K562 (cell line): ENCODE measurements around the gene MAGIX. TPM values are rescaled to one million over a fixed set of nuclear protein-coding genes. Genes with fewer than 3 reads are reported as not detected.
A peak's percentile ranks its signal among the peaks of the same experiment; 100 is the strongest.

Experiments used
- ARID1B ChIP-seq: fragments of 450-650 bp; IDR thresholded peaks from 2 replicates; pipeline ENCODE4 v1.6.1; 2016; ENCODE audit warnings: antibody characterized with exemption, mild to moderate bottlenecking, inconsistent platforms
- ARNT ChIP-seq, 2 experiments: fragments of 450-650 bp; IDR thresholded peaks; 2 replicates each; pipeline ENCODE4 v1.6.1; 2016; ENCODE audit warnings: mild to moderate bottlenecking in 1 of 2
- ATF7 ChIP-seq: fragments of 450-650 bp; IDR thresholded peaks from 2 replicates; pipeline ENCODE4 v1.7.1; 2014; ENCODE audit warnings: mild to moderate bottlenecking, moderate library complexity
- FOXM1 ChIP-seq, 2 experiments: fragments of 450-650 bp in 1 of 2; sonication (generic) in 1 of 2; formaldehyde crosslinking in 1 of 2; IDR thresholded peaks; 2 replicates each; pipeline versions ENCODE4 v1.6.1 to v1.9.0; 2017 to 2022; ENCODE audit warnings: low read depth in 2 of 2, mild to moderate bottlenecking in 2 of 2, missing genetic modification reagents in 1 of 2, moderate library complexity in 1 of 2
- IRF2 ChIP-seq: sonication (generic); formaldehyde crosslinking; IDR thresholded peaks from 2 replicates; pipeline ENCODE4 v1.8.1; 2022; ENCODE audit warnings: mild to moderate bottlenecking, missing genetic modification reagents
- NFIX ChIP-seq: fragments of 250-450 bp; sonication (Bioruptor Pico); IDR thresholded peaks from 2 replicates; pipeline ENCODE4 v1.4.0; 2020; ENCODE audit warnings: low read depth, mild to moderate bottlenecking, moderate library complexity
- PATZ1 ChIP-seq: fragments of 250-450 bp; sonication (Bioruptor Pico); IDR thresholded peaks from 2 replicates; pipeline ENCODE4 v1.5.0; 2020; ENCODE audit warnings: mild to moderate bottlenecking, borderline replicate concordance
- SOX6 ChIP-seq: fragments of 450-650 bp; IDR thresholded peaks from 2 replicates; pipeline ENCODE4 v1.6.1; 2014; ENCODE audit warnings: mild to moderate bottlenecking
- TEAD1 ChIP-seq, 2 experiments: fragments of 450-650 bp in 1 of 2; sonication (generic) in 1 of 2; formaldehyde crosslinking; IDR thresholded peaks; 2 replicates each; pipeline versions ENCODE4 v1.4.0 to v1.8.0; 2020 to 2022; ENCODE audit warnings: mild to moderate bottlenecking in 2 of 2, missing genetic modification reagents in 1 of 2
- ZHX1 ChIP-seq: fragments of 150-350 bp; conservative IDR thresholded peaks from 2 replicates; pipeline ENCODE4 v1.6.1; 2014; ENCODE audit warnings: low read length
- polyA plus RNA-seq, 8 experiments: library from polyadenylated mRNA; depleted of rRNA in 4 of 8; stranded (reverse) in 5 of 8; unstranded in 3 of 8; fragments of >200 nt; fragmentation: Nextera tagmentation in 2 of 8; fragmentation: Illumina TruSeq in 1 of 8; extraction: Ambion mirVana in 2 of 8; extraction: Trizol in 1 of 8; gene quantifications; 2 replicates each; pipeline versions ENCODE4 v1.2.1 to v1.2.3, GENCODE V29; 2011 to 2014; ENCODE audit warnings: inconsistent platforms in 1 of 8, missing spikeins in 1 of 8
- total RNA-seq, 7 experiments: library from RNA; depleted of rRNA in 6 of 7; stranded (reverse); fragments of >200 nt in 6 of 7; fragmentation: Illumina TruSeq in 2 of 7; extraction: Trizol in 2 of 7; gene quantifications; 2 replicates each; pipeline versions ENCODE4 v1.2.1 to v1.2.3, GENCODE V29; 2011 to 2021; ENCODE audit warnings: low replicate concordance in 1 of 7
- TF ChIP-seq, protein P1 (sequence below): sonication (generic); formaldehyde crosslinking; IDR thresholded peaks from 2 replicates; pipeline ENCODE4 v1.8.0; 2022; ENCODE audit warnings: mild to moderate bottlenecking, missing genetic modification reagents, borderline replicate concordance

Gene MAGIX
- total and polyA plus RNA-seq, 9 of the 15 experiments (the other 6 are each of a cell fraction or from before 2014, with no cell fraction given) = 0.08 to 3.5 (median 0.47) TPM

DNA sequence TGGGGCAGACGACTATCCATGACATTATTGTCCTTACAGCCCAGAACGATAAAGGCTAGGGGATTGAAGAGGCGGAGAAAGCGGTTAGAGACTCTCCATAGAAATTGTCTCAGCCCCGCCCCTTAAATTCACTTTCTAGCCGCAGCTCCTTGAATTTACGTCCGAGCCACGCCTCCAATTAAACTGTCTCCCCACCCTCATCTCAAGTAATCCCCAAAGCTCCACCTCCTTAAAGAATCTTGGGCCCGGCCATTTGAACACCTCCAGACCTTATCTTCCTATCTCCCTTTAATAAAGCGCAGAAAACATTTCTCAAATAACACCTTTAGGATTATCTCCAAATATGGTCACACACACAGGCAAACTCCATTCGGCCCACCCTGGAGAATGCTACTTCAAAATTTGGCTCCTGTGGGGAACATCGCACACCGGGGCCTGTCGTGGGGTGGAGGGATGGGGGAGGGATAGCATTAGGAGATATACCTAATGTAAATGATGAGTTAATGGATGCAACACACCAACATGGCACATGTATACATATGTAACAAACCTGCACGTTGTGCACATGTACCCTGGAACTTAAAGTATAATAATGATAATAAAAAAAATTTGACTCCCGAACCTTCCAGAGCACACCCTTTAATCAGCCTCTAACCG lies 7.2 kb upstream of the MAGIX start (continued):
- no peak for TF ChIP-seq ZHX1
- TF ChIP-seq ATF7 = peak; percentile 52
- 0 out of 4 replicates have a peak, but pooled peaks of 1 of the 2 experiments have one; percentile 21 for TF ChIP-seq ARNT (IDR thresholded peaks at IDR 0.05)
- TF ChIP-seq TEAD1 (CRISPR knock-in tag; IDR thresholded peaks at IDR 0.05) = no peak
- peak; percentile 29; the same call in 1 of the 2 replicates for TF ChIP-seq ARID1B
- TF ChIP-seq, protein P1, sequence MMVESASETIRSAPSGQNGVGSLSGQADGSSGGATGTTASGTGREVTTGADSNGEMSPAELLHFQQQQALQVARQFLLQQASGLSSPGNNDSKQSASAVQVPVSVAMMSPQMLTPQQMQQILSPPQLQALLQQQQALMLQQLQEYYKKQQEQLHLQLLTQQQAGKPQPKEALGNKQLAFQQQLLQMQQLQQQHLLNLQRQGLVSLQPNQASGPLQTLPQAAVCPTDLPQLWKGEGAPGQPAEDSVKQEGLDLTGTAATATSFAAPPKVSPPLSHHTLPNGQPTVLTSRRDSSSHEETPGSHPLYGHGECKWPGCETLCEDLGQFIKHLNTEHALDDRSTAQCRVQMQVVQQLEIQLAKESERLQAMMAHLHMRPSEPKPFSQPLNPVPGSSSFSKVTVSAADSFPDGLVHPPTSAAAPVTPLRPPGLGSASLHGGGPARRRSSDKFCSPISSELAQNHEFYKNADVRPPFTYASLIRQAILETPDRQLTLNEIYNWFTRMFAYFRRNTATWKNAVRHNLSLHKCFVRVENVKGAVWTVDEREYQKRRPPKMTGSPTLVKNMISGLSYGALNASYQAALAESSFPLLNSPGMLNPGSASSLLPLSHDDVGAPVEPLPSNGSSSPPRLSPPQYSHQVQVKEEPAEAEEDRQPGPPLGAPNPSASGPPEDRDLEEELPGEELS = no peak
- no peak for TF ChIP-seq PATZ1 (CRISPR knock-in tag)
- peak; percentile 39; the same call in 1 of the 2 replicates for TF ChIP-seq FOXM1 (IDR thresholded peaks at IDR 0.05; ENCODE audit: low read depth)
- no peak for TF ChIP-seq FOXM1 (CRISPR knock-in tag; IDR thresholded peaks at IDR 0.05; ENCODE audit: low read depth)
- no peak for TF ChIP-seq NFIX (CRISPR knock-in tag)
- no peak for TF ChIP-seq SOX6
- TF ChIP-seq IRF2 (CRISPR knock-in tag) = no peak
